ENCODE results near the gene PKN2. TPM values are rescaled to one million over a fixed set of nuclear protein-coding genes. Genes with fewer than 3 reads are reported as not detected.

Gene PKN2
- total and polyA plus RNA-seq, 2 of the 4 experiments (the other 2 are of a cell fraction), result 12.7 to 22.2 TPM

GRCh38 chr1:88800382-88801051, 116.4 kb downstream of the PKN2 start:
- H2AK9ac ChIP-seq (replicated peaks; ENCODE audit: low read depth, low read length, poor library complexity), result no peak overlapping the region
- ChIA-PET POLR2A (ENCODE audit: unreplicated experiment) (no interaction called here), CTCF (no interaction called here)
- peak overlapping the region; percentile 4; the same call in 1 of the 2 replicates for H4K91ac ChIP-seq (ENCODE audit: insufficient read depth, low read depth, low read length)
- intact Hi-C loops (cut with micrococcal nuclease) (no loop called here), in situ Hi-C loops (cut with MboI; ENCODE audit: low sequenced_read_pairs) (no loop called here), dilution Hi-C loops (cut with HindIII; ENCODE audit: low sequenced_read_pairs, unreplicated experiment) (no loop called here)
- DNase-seq (peak; percentile 13), ATAC-seq (ENCODE audit: low read depth) (no peak; the same call in 1 of the 2 replicates)
- H3K18ac ChIP-seq (ENCODE audit: low read depth, low read length), result peak overlapping the region; percentile 23; the same call in 1 of the 2 replicates
- H2BK20ac ChIP-seq (ENCODE audit: low read depth, low read length), result no peak overlapping the region
- no peak overlapping the region for H3K23ac ChIP-seq (ENCODE audit: low read depth, low read length)
- peaks cover 3% of the 10 kb centered on the region; the same call in 1 of the 2 replicates for H3K4me1 ChIP-seq (ENCODE audit: control insufficient read depth, insufficient read depth, low read length)
- no peak overlapping the region for H3K27ac ChIP-seq (ENCODE audit: insufficient read depth, low read length)
- H4K5ac ChIP-seq (ENCODE audit: low read depth, low read length), result peak overlapping the region; percentile 71; the same call in 1 of the 2 replicates
- H3K56ac ChIP-seq (ENCODE audit: extremely low read depth, insufficient read depth, low read length), result no peak overlapping the region
- peaks cover 11% of the 10 kb centered on the region for H3K36me3 ChIP-seq (ENCODE audit: control insufficient read depth, insufficient read depth, low read length)
- H2BK15ac ChIP-seq (ENCODE audit: low read depth, low read length), result no peak overlapping the region
- H2AK5ac ChIP-seq (ENCODE audit: low read depth, low read length), result no peak overlapping the region
- H3K4ac ChIP-seq (ENCODE audit: low read depth, low read length), result no peak overlapping the region
- BruUV-seq (replicated peaks), result no TSS peak
- H4K8ac ChIP-seq (ENCODE audit: low read depth in 2 of 2, low read length in 2 of 2), result no peak overlapping the region
- H4K20me1 ChIP-seq (ENCODE audit: insufficient read depth, low read length), result no peaks in the 10 kb centered on the region
- no peak overlapping the region for H2AFZ ChIP-seq (replicated peaks; ENCODE audit: low read length, poor library complexity)
- H2BK5ac ChIP-seq (ENCODE audit: low read depth, low read length, poor library complexity, severe bottlenecking), result peak overlapping the region; percentile 7
- H3K4me3 ChIP-seq (ENCODE audit: insufficient read depth, low read depth, low read length), result no peak overlapping the region
- no peak overlapping the region for H3K14ac ChIP-seq (replicated peaks; ENCODE audit: low read depth, low read length)
- no peaks in the 10 kb centered on the region; the same call in 1 of the 2 replicates for H3K9me1 ChIP-seq (ENCODE audit: insufficient read depth, low read length)
- 0 out of 2 replicates have a peak, but pooled peaks have one; percentile 20 for TF ChIP-seq RAD21 (IDR thresholded peaks at IDR 0.05; ENCODE audit: low read length)
- no peak for TF ChIP-seq BHLHE40 (IDR thresholded peaks at IDR 0.05; ENCODE audit: low read depth, low read length)
- TF ChIP-seq MXI1 (IDR thresholded peaks at IDR 0.05; ENCODE audit: borderline replicate concordance, low read depth, low read length), result no peak
- no peak for TF ChIP-seq SMC3 (IDR thresholded peaks at IDR 0.05; ENCODE audit: low read depth, low read length)
- TF ChIP-seq CEBPB (IDR thresholded peaks at IDR 0.05; ENCODE audit: low read depth, low read length), result no peak
- TF ChIP-seq, protein P1, sequence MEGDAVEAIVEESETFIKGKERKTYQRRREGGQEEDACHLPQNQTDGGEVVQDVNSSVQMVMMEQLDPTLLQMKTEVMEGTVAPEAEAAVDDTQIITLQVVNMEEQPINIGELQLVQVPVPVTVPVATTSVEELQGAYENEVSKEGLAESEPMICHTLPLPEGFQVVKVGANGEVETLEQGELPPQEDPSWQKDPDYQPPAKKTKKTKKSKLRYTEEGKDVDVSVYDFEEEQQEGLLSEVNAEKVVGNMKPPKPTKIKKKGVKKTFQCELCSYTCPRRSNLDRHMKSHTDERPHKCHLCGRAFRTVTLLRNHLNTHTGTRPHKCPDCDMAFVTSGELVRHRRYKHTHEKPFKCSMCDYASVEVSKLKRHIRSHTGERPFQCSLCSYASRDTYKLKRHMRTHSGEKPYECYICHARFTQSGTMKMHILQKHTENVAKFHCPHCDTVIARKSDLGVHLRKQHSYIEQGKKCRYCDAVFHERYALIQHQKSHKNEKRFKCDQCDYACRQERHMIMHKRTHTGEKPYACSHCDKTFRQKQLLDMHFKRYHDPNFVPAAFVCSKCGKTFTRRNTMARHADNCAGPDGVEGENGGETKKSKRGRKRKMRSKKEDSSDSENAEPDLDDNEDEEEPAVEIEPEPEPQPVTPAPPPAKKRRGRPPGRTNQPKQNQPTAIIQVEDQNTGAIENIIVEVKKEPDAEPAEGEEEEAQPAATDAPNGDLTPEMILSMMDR (conservative IDR thresholded peaks at IDR 0.05; ENCODE audit: low read depth, low read length), result peak; percentile 32; the same call in 1 of the 2 replicates
- TF ChIP-seq ELK1 (IDR thresholded peaks at IDR 0.05; ENCODE audit: borderline replicate concordance, low read depth, low read length), result no peak
- no peak for TF ChIP-seq MAZ (IDR thresholded peaks at IDR 0.05; ENCODE audit: borderline replicate concordance, low read depth, low read length)
- H2BK120ac ChIP-seq (ENCODE audit: low read depth, low read length), result no peak overlapping the region
- peaks cover 8 to 12% of the 10 kb centered on the region in 2 experiments; a peak in 2 of 4 replicates for H3K79me1 ChIP-seq (ENCODE audit: low read depth in 1 of 2, low read length in 2 of 2)
- H3K9ac ChIP-seq (ENCODE audit: low read depth, low read length), result no peak overlapping the region
- H3K4me2 ChIP-seq (ENCODE audit: low read depth, low read length), result no peak overlapping the region
- no peaks in the 10 kb centered on the region for H3K27me3 ChIP-seq (ENCODE audit: control insufficient read depth, insufficient read depth, low read length)
- H3K9me3 ChIP-seq (ENCODE audit: control insufficient read depth, insufficient read depth, low read length), result peaks cover 6% of the 10 kb centered on the region
- WGBS, 2 experiments (ENCODE audit: extremely low coverage in 2 of 2, insufficient read length in 1 of 2), result 100% methylated on average over 3 of the region's 5 CpGs; no CpG with 5 or more reads in 1 of the 2 experiments
